22Rv1 (cell line): ENCODE data around the gene CASP3.
"Not testable (repeated sequence)": the region's sequence is repeated elsewhere in the genome, so short reads cannot be mapped to it uniquely, and the experiment has no call there.

Experiments used
- CTCF ChIP-seq: fragments of 450-650 bp; IDR thresholded peaks from 2 replicates; pipeline ENCODE4 v1.5.1; 2017; ENCODE audit warnings: mild to moderate bottlenecking
- ZFX ChIP-seq: fragments of 450-650 bp; IDR thresholded peaks from 2 replicates; pipeline ENCODE4 v1.6.1; 2017; ENCODE audit warnings: antibody characterized with exemption, borderline replicate concordance

- TF ChIP-seq CTCF, ZFX: not testable (repeated sequence)
These were observed 33.1 kb downstream of the CASP3 start for GRCh38 chr4:184616168-184616567.
